Measurements from ENCODE around the gene IGLL1. TPM values are rescaled to one million over a fixed set of nuclear protein-coding genes. Genes with fewer than 3 reads are reported as not detected.

IGLL1 gene
- total RNA-seq, 1 donor from 2014 or later = not detected

DNA sequence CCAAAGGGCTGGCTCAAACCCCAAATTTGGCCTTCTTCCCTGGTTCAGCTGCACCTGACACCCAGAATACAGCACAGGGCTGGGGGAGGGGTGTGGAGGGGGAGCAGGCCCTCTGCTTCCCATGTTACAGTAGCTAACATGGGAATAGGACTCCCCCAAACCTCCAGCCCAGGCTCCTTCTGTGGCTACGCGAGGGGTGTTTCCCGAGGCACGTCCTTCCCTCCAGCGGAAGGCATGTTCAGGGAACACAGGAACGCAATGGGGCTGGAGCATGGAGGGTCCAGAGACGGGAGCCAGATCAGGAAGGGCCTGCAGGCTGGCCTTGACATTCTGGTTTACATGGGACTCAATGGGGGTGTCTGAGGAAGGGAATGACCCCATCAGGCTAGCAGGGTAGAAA lies 11.8 kb upstream of the IGLL1 start:
- Histone ChIP-seq H3K27me3 (no peaks in the 10 kb centered on the region), H3K4me3 (no peak overlapping the region), H3K4me1 (no peaks in the 10 kb centered on the region), H3K27ac (no peak overlapping the region), H3K36me3 (no peaks in the 10 kb centered on the region), H3K9me3 (no peaks in the 10 kb centered on the region)
- TF ChIP-seq POLR2A (IDR thresholded peaks at IDR 0.05) (no peak), CTCF (IDR thresholded peaks at IDR 0.05) (no peak), POLR2AphosphoS5 (IDR thresholded peaks at IDR 0.05; ENCODE audit: insufficient read depth in 1 of 2, low read depth in 1 of 2) (no peak)
- DNase-seq (ENCODE audit: extremely low spot score in 2 of 2) = no peak
- intact Hi-C loops (cut with DNase I) = no loop called here

- Histone ChIP-seq H3K27me3 (no peaks in the 10 kb centered on the region), H3K4me1 (no peaks in the 10 kb centered on the region), H3K4me3 (no peak overlapping the region), H3K27ac (no peak overlapping the region), H3K36me3 (no peaks in the 10 kb centered on the region), H3K9me3 (no peaks in the 10 kb centered on the region)
- TF ChIP-seq POLR2AphosphoS5 (IDR thresholded peaks at IDR 0.05; ENCODE audit: insufficient read depth in 1 of 2, low read depth in 1 of 2) (no peak), CTCF (IDR thresholded peaks at IDR 0.05) (peak in 2 of 3 experiments; percentile 31 to 58)
- no peak for DNase-seq (ENCODE audit: extremely low spot score in 2 of 2)
- intact Hi-C loops (cut with DNase I) = no loop called here
These were observed 11.2 kb upstream of the IGLL1 start for GRCh38 chr22:23591201-23591791.

- intact Hi-C loops (cut with DNase I) = no loop called here
- TF ChIP-seq POLR2AphosphoS5 (IDR thresholded peaks at IDR 0.05; ENCODE audit: insufficient read depth in 1 of 2, low read depth in 1 of 2) (no peak), CTCF (IDR thresholded peaks at IDR 0.05) (no peak), POLR2A (IDR thresholded peaks at IDR 0.05) (no peak)
- no peak overlapping the region for H3K4me3 ChIP-seq
- no peaks in the 10 kb centered on the region for H3K36me3 ChIP-seq
- no peak overlapping the region for H3K27ac ChIP-seq
- H3K9me3 ChIP-seq = no peaks in the 10 kb centered on the region
- H3K4me1 ChIP-seq = no peaks in the 10 kb centered on the region
- no peak for DNase-seq (ENCODE audit: extremely low spot score in 2 of 2)
- no peaks in the 10 kb centered on the region for H3K27me3 ChIP-seq
These were observed 3.7 kb upstream of the IGLL1 start for GRCh38 chr22:23583836-23584235.

- H3K36me3 ChIP-seq = no peaks in the 10 kb centered on the region
- no peak overlapping the region for H3K27ac ChIP-seq
- H3K4me3 ChIP-seq = no peak overlapping the region
- TF ChIP-seq CTCF (IDR thresholded peaks at IDR 0.05) (no peak), POLR2A (IDR thresholded peaks at IDR 0.05) (no peak), POLR2AphosphoS5 (IDR thresholded peaks at IDR 0.05; ENCODE audit: insufficient read depth in 1 of 2, low read depth in 1 of 2) (no peak)
- intact Hi-C loops (cut with DNase I) = no loop called here
- no peaks in the 10 kb centered on the region for H3K4me1 ChIP-seq
- DNase-seq (ENCODE audit: extremely low spot score in 2 of 2) = no peak
- no peaks in the 10 kb centered on the region for H3K27me3 ChIP-seq
- H3K9me3 ChIP-seq = no peaks in the 10 kb centered on the region
These were observed 3.1 kb upstream of the IGLL1 start for GRCh38 chr22:23583153-23583552.

GRCh38 chr22:23581260-23581650 lies 1.2 kb upstream of the IGLL1 start:
- no peak overlapping the region for H3K27ac ChIP-seq
- no peak overlapping the region for H3K4me3 ChIP-seq
- H3K36me3 ChIP-seq = no peaks in the 10 kb centered on the region
- no peaks in the 10 kb centered on the region for H3K27me3 ChIP-seq
- no peaks in the 10 kb centered on the region for H3K9me3 ChIP-seq
- TF ChIP-seq CTCF (IDR thresholded peaks at IDR 0.05) = no peak
- no peak for TF ChIP-seq POLR2A (IDR thresholded peaks at IDR 0.05)
- TF ChIP-seq POLR2AphosphoS5 (IDR thresholded peaks at IDR 0.05; ENCODE audit: insufficient read depth in 1 of 2, low read depth in 1 of 2) = no peak
- no peak for DNase-seq (ENCODE audit: extremely low spot score in 2 of 2)
- intact Hi-C loops (cut with DNase I) = no loop called here
- H3K4me1 ChIP-seq = no peaks in the 10 kb centered on the region

Data from vagina (tissue), 2 donors.